Measurements from ENCODE around the gene EXOSC6.
"Not testable (repeated sequence)": the region's sequence is repeated elsewhere in the genome, so short reads cannot be mapped to it uniquely, and the experiment has no call there.

Gene EXOSC6

GRCh38 chr16:70254180-70254964 lies 2.6 kb upstream of the EXOSC6 start:
- DNase-seq = no peak

GRCh38 chr16:70253291-70254106 lies 1.8 kb upstream of the EXOSC6 start:
- peak; percentile 21 to 27 for DNase-seq

- no peak for DNase-seq
Observed at GRCh38 chr16:70252355-70252988, 732 bp upstream of the EXOSC6 start.

- peak; percentile 19 to 41 for DNase-seq
Observed at GRCh38 chr16:70250748-70251628, 752 bp downstream of the EXOSC6 start.

- not testable (repeated sequence) for DNase-seq
Observed at GRCh38 chr16:70249697-70250096, 2.0 kb downstream of the EXOSC6 start.

GRCh38 chr16:70238773-70239172 lies 13.0 kb downstream of the EXOSC6 start:
- not testable (repeated sequence) for DNase-seq

GRCh38 chr16:70231831-70232230 lies 19.9 kb downstream of the EXOSC6 start:
- not testable (repeated sequence) for DNase-seq

- DNase-seq = not testable (repeated sequence)
Observed at GRCh38 chr16:70226024-70226423, 25.7 kb downstream of the EXOSC6 start.

- DNase-seq = not testable (repeated sequence)
Observed at GRCh38 chr16:70225430-70225829, 26.3 kb downstream of the EXOSC6 start.

- not testable (repeated sequence) for DNase-seq
Observed at GRCh38 chr16:70224645-70225044, 27.1 kb downstream of the EXOSC6 start.

- DNase-seq = not testable (repeated sequence)
Observed at GRCh38 chr16:70223971-70224513, 27.7 kb downstream of the EXOSC6 start.

GRCh38 chr16:70223216-70223615 lies 28.5 kb downstream of the EXOSC6 start:
- DNase-seq = not testable (repeated sequence)

- DNase-seq = not testable (repeated sequence)
Observed at GRCh38 chr16:70222574-70222973, 29.2 kb downstream of the EXOSC6 start.

- DNase-seq = not testable (repeated sequence)
Observed at GRCh38 chr16:70218586-70218985, 33.2 kb downstream of the EXOSC6 start.

- not testable (repeated sequence) for DNase-seq
Observed at GRCh38 chr16:70206382-70206781, 45.4 kb downstream of the EXOSC6 start.

GRCh38 chr16:70204668-70205405 lies 46.9 kb downstream of the EXOSC6 start:
- DNase-seq = not testable (repeated sequence)

GRCh38 chr16:70204010-70204409 lies 47.7 kb downstream of the EXOSC6 start:
- not testable (repeated sequence) for DNase-seq

GRCh38 chr16:70203508-70203907 lies 48.2 kb downstream of the EXOSC6 start:
- not testable (repeated sequence) for DNase-seq

- DNase-seq = not testable (repeated sequence)
Observed at GRCh38 chr16:70200063-70200462, 51.7 kb downstream of the EXOSC6 start.

- not testable (repeated sequence) for DNase-seq
Observed at GRCh38 chr16:70199170-70199569, 52.6 kb downstream of the EXOSC6 start.

GRCh38 chr16:70198666-70199065 lies 53.1 kb downstream of the EXOSC6 start:
- DNase-seq = not testable (repeated sequence)
